SK-N-SH (cell line): ENCODE data around the gene AARS2. TPM values are rescaled to one million over a fixed set of nuclear protein-coding genes. Genes with fewer than 3 reads are reported as not detected.

Experiments used
- CTCF ChIA-PET: fragments of 300-600, 350-600 bp; formaldehyde crosslinking; extraction: SDS; loops from one replicate; lab custom pipeline; 2021; lab: Yijun Ruan, JAX
- POLR2A ChIA-PET: fragments of 350-600 bp; sonication (Branson Sonifier 250); formaldehyde crosslinking; extraction: SDS; loops from one replicate; lab custom pipeline; 2020; ENCODE audit warnings: antibody characterized with exemption, inconsistent platforms; lab: Yijun Ruan, JAX
- DNase-seq: peaks from one replicate; pipeline ENCODE4 v3.0.0; 2012
- H2AFZ ChIP-seq: fragments of 200-600 bp; sonication (generic); 2 replicates; pipeline ENCODE4 v1.8.1; 2016; ENCODE audit warnings: antibody characterized with exemption, mild to moderate bottlenecking, low read depth
- H3F3A ChIP-seq: fragments of 200-600 bp; sonication (generic); replicated peaks from 2 replicates; pipeline ENCODE3; 2016; ENCODE audit warnings: antibody characterized with exemption, mild to moderate bottlenecking; ENCODE audit not compliant: insufficient read depth
- H3K27ac ChIP-seq, 2 experiments: fragments of 200-500 bp in 1 of 2; fragments of 200-600 bp in 1 of 2; sonication (Bioruptor generic) in 1 of 2; sonication (generic), shearing (Covaris generic) in 1 of 2; 2 replicates each; pipeline versions ENCODE4 v1.5.1 to v1.6.1; 2014 to 2016; ENCODE audit warnings: low read depth in 2 of 2, inconsistent platforms in 1 of 2, low read length in 1 of 2, mild to moderate bottlenecking in 1 of 2, mixed read lengths in 1 of 2
- H3K27me3 ChIP-seq: fragments of 200-600 bp; sonication (generic), shearing (Covaris generic); 2 replicates; pipeline ENCODE4 v1.6.1; 2016; ENCODE audit warnings: mixed run types; ENCODE audit not compliant: insufficient read depth
- H3K36me3 ChIP-seq, 2 experiments: fragments of 200-500 bp in 1 of 2; fragments of 200-600 bp in 1 of 2; sonication (Bioruptor generic) in 1 of 2; sonication (generic) in 1 of 2; replicated peaks in 1 of 2; 2 replicates each; pipeline versions ENCODE3 to v1.5.1; 2014 to 2016; ENCODE audit warnings: low read length in 1 of 2, mild to moderate bottlenecking in 1 of 2; ENCODE audit not compliant: insufficient read depth in 2 of 2, control insufficient read depth in 1 of 2
- H3K4me1 ChIP-seq, 2 experiments: fragments of 200-500 bp in 1 of 2; fragments of 200-600 bp in 1 of 2; sonication (Bioruptor generic) in 1 of 2; sonication (generic), shearing (Covaris generic) in 1 of 2; 2 replicates each; pipeline versions ENCODE4 v1.5.1 to v1.6.1; 2014 to 2016; ENCODE audit warnings: low read depth in 1 of 2, low read length in 1 of 2, mixed run types in 1 of 2; ENCODE audit not compliant: insufficient read depth in 2 of 2, control insufficient read depth in 1 of 2
- H3K4me2 ChIP-seq: fragments of 200-600 bp; sonication (generic), shearing (Covaris generic); 2 replicates; pipeline ENCODE4 v1.6.1; 2017; ENCODE audit warnings: mixed run types
- H3K4me3 ChIP-seq, 2 experiments: fragments of 200-500 bp in 1 of 2; fragments of 200-600 bp in 1 of 2; sonication (Bioruptor generic) in 1 of 2; sonication (generic), shearing (Covaris generic) in 1 of 2; 2 replicates each; pipeline versions ENCODE4 v1.5.1 to v1.8.1; 2014 to 2016; ENCODE audit warnings: low read depth in 2 of 2, inconsistent platforms in 1 of 2, low read length in 1 of 2, mild to moderate bottlenecking in 1 of 2, mixed read lengths in 1 of 2, moderate library complexity in 1 of 2
- H3K79me2 ChIP-seq: fragments of 200-600 bp; sonication (generic); 2 replicates; pipeline ENCODE4 v1.8.1; 2017; ENCODE audit warnings: mild to moderate bottlenecking; ENCODE audit not compliant: insufficient read depth
- H3K9ac ChIP-seq: fragments of 200-600 bp; sonication (generic); 2 replicates; pipeline ENCODE4 v1.6.1; 2017; ENCODE audit warnings: mixed run types
- H3K9me2 ChIP-seq: fragments of 200-600 bp; sonication (generic); 2 replicates; pipeline ENCODE4 v1.6.1; 2017; ENCODE audit warnings: mixed run types
- H3K9me3 ChIP-seq: fragments of 200-600 bp; sonication (generic); 2 replicates; pipeline ENCODE4 v1.6.1; 2017; ENCODE audit warnings: mixed run types, mild to moderate bottlenecking, moderate library complexity
- H4K20me1 ChIP-seq: fragments of 200-600 bp; sonication (generic); 2 replicates; pipeline ENCODE4 v1.6.1; 2017; ENCODE audit warnings: mild to moderate bottlenecking, mixed run types; ENCODE audit not compliant: insufficient read depth
- CHD2 ChIP-seq: fragments of 150-350 bp; IDR thresholded peaks from 2 replicates; pipeline ENCODE4 v1.6.1; 2018; ENCODE audit warnings: low read length; ENCODE audit not compliant: partially characterized antibody
- CTCF ChIP-seq: fragments of 200-600 bp; sonication (generic); IDR thresholded peaks from 2 replicates; pipeline ENCODE4 v1.6.1; 2017; ENCODE audit warnings: antibody characterized with exemption, mild to moderate bottlenecking, moderate library complexity
- ELF1 ChIP-seq: IDR thresholded peaks from 2 replicates; pipeline ENCODE4 v1.4.0; 2012
- EP300 ChIP-seq, 2 experiments: IDR thresholded peaks; 2 replicates each; pipeline versions ENCODE4 v1.4.0 to v1.6.1; 2012; ENCODE audit warnings: borderline replicate concordance in 1 of 2, low read depth in 1 of 2, low read length in 1 of 2
- EZH2phosphoT487 ChIP-seq: fragments of 200-600 bp; sonication (generic); IDR thresholded peaks from 2 replicates; pipeline ENCODE4 v1.6.1; 2017; ENCODE audit warnings: low read depth, mixed run types, mild to moderate bottlenecking, antibody characterized with exemption, moderate library complexity, borderline replicate concordance
- FOSL2 ChIP-seq: IDR thresholded peaks from 2 replicates; pipeline ENCODE4 v1.4.0; 2012; ENCODE audit warnings: low read depth, mild to moderate bottlenecking, moderate library complexity, borderline replicate concordance
- FOXJ3 ChIP-seq: sonication (generic); formaldehyde crosslinking; IDR thresholded peaks from 2 replicates; pipeline ENCODE4 v1.5.1; 2020; ENCODE audit warnings: mild to moderate bottlenecking, missing genetic modification reagents
- FOXM1 ChIP-seq: IDR thresholded peaks from 2 replicates; pipeline ENCODE4 v1.4.0; 2012; ENCODE audit warnings: low read depth, mild to moderate bottlenecking
- GABPA ChIP-seq: IDR thresholded peaks from 2 replicates; pipeline ENCODE4 v1.4.0; 2012; ENCODE audit warnings: low read depth, mild to moderate bottlenecking
- GATA2 ChIP-seq: sonication (generic); formaldehyde crosslinking; IDR thresholded peaks from 2 replicates; pipeline ENCODE4 v1.5.0; 2020; ENCODE audit warnings: mild to moderate bottlenecking, missing genetic modification reagents
- MAX ChIP-seq: IDR thresholded peaks from 2 replicates; pipeline ENCODE4 v1.4.0; 2012; ENCODE audit warnings: low read depth
- MXI1 ChIP-seq: IDR thresholded peaks from 2 replicates; pipeline ENCODE4 v1.6.1; 2012; ENCODE audit warnings: mild to moderate bottlenecking, low read depth, low read length, improper control_type of control experiment
- NFIC ChIP-seq: IDR thresholded peaks from 2 replicates; pipeline ENCODE4 v1.4.0; 2012; ENCODE audit warnings: borderline replicate concordance
- NRF1 ChIP-seq: IDR thresholded peaks from 2 replicates; pipeline ENCODE4 v1.6.1; 2012; ENCODE audit warnings: low read depth, mild to moderate bottlenecking, low read length
- PBX3 ChIP-seq: IDR thresholded peaks from 2 replicates; pipeline ENCODE4; 2012
- POLR2AphosphoS5 ChIP-seq: IDR thresholded peaks from 2 replicates; pipeline ENCODE4 v1.6.1; 2012; ENCODE audit warnings: low read depth, low read length
- RFX5 ChIP-seq: IDR thresholded peaks from 2 replicates; pipeline ENCODE4 v1.6.1; 2012; ENCODE audit warnings: mild to moderate bottlenecking, improper control_type of control experiment, low read length
- TAF1 ChIP-seq: IDR thresholded peaks from 2 replicates; pipeline ENCODE4 v1.6.1; 2012; ENCODE audit warnings: low read depth, mild to moderate bottlenecking, low read length, moderate library complexity, borderline replicate concordance
- TEAD4 ChIP-seq: IDR thresholded peaks from 2 replicates; pipeline ENCODE4 v1.4.0; 2012; ENCODE audit warnings: mild to moderate bottlenecking, borderline replicate concordance; ENCODE audit not compliant: insufficient read depth
- USF1 ChIP-seq: IDR thresholded peaks from 2 replicates; pipeline ENCODE4 v1.4.0; 2012; ENCODE audit warnings: low read depth, borderline replicate concordance
- USF2 ChIP-seq: fragments of 150-350 bp; IDR thresholded peaks from 2 replicates; pipeline ENCODE4 v1.6.1; 2017; ENCODE audit warnings: antibody characterized with exemption, low read length, low read depth, borderline replicate concordance
- YY1 ChIP-seq: IDR thresholded peaks from 2 replicates; pipeline ENCODE4 v1.4.0; 2012; ENCODE audit warnings: low read depth, mild to moderate bottlenecking
- WGBS: methylation state at CpG from one replicate; pipeline ENCODE4 v1.1.6; 2017; ENCODE audit warnings: low lambda C conversion rate; 5-methylcytosine and 5-hydroxymethylcytosine counted together
- polyA plus RNA-seq, 3 experiments: library from polyadenylated mRNA; depleted of rRNA; stranded (reverse); fragments of >200 nt; gene quantifications; 2 replicates each; pipeline ENCODE4 v1.2.3, GENCODE V29; 2012

The AARS2 gene
- polyA plus RNA-seq, 1 of the 3 experiments (the other 2 are of a cell fraction): 9.5 TPM

- ChIA-PET CTCF (interaction anchor here (0.6 to 7.1 kb wide), 31 partner anchors 9 to 199 kb away, joined by 3 to 90 read pairs (median 4); partner anchors contain the start of genes AARS2, HSP90AB1, NFKBIE and SPATS1), POLR2A (interaction anchor here (0.8 to 3.8 kb wide), 13 partner anchors 11 to 488 kb away, joined by 3 to 98 read pairs (median 5); partner anchors contain the start of genes AARS2, CDC5L, HSP90AB1 and SLC29A1)
- peaks cover 25 to 44% of the 10 kb centered on the region in 2 experiments for H3K36me3 ChIP-seq
- H3K9me2 ChIP-seq: no peaks in the 10 kb centered on the region
- H3K9me3 ChIP-seq: no peaks in the 10 kb centered on the region
- peaks cover 45% of the 10 kb centered on the region for H3K79me2 ChIP-seq
- H2AFZ ChIP-seq: peak within 1 kb of the TSS; percentile 84
- peak; percentile 95 for DNase-seq
- H3K27me3 ChIP-seq: no peaks in the 10 kb centered on the region
- H3K27ac ChIP-seq: peak within 1 kb of the TSS; percentile 73 to 91
- TF ChIP-seq EP300 (IDR thresholded peaks at IDR 0.05; ENCODE audit: borderline replicate concordance in 1 of 2, low read depth in 1 of 2, low read length in 1 of 2) (no peak), TAF1 (no peak), MAX (peak; percentile 71; the same call in 1 of the 2 replicates), EZH2phosphoT487 (no peak), CHD2 (peak; percentile 19), PBX3 (no peak), NFIC (no peak), CTCF (peak; percentile 67), GATA2 (no peak), USF1 (peak; percentile 98), USF2 (peak; percentile 92), RFX5 (no peak), NRF1 (0 out of 2 replicates have a peak, but pooled peaks have one; percentile 12), MXI1 (peak; percentile 84), TEAD4 (0 out of 2 replicates have a peak, but pooled peaks have one; percentile 10), FOSL2 (no peak), FOXJ3 (no peak), ELF1 (no peak), GABPA (peak; percentile 65), POLR2AphosphoS5 (peak; percentile 40; the same call in 1 of the 2 replicates), FOXM1 (no peak), YY1 (0 out of 2 replicates have a peak, but pooled peaks have one; percentile 31)
- peaks cover 45% of the 10 kb centered on the region for H4K20me1 ChIP-seq
- peaks cover 0 to 37% of the 10 kb centered on the region in 2 experiments; a peak in 1 of 4 replicates for H3K4me1 ChIP-seq
- peaks cover 43% of the 10 kb centered on the region for H3F3A ChIP-seq
- H3K4me2 ChIP-seq: peak within 1 kb of the TSS; percentile 94
- peak within 1 kb of the TSS; percentile 95 for H3K9ac ChIP-seq
- under 1% methylated on average over 23 of the region's 80 CpGs for WGBS
- peak within 1 kb of the TSS; percentile 94 to 96 for H3K4me3 ChIP-seq
Observed at GRCh38 chr6:44257025-44257752, 56.0 kb downstream of the AARS2 start, which contains the start of gene SLC35B2. Gene SLC35B2 (minus strand): TSS chr6:44257528. CDS start chr6:44257410, 118 bp downstream.
